ENCODE results near the gene BACE2.
"Not testable (repeated sequence)": the region's sequence is repeated elsewhere in the genome, so short reads cannot be mapped to it uniquely, and the experiment has no call there.

DNA sequence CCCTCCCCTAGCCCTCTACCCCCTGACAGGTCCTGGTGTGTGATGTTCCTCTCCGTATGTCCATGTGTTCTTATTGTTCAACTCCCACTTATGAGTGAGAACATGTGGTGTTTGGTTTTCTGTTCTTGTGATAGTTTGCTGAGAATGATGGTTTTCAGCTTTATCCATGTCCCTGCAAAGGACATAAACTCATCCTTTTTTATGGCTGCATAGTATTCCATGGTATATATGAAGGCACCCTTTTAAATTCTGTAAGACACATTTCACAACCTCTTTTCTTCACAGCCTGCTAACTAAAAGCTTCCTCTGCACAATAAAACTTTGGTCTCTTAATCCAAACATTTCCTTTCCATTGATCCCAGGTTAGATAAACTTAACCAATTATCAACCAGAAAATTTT lies 88.3 kb downstream of the BACE2 start:
- TF ChIP-seq, protein P1, sequence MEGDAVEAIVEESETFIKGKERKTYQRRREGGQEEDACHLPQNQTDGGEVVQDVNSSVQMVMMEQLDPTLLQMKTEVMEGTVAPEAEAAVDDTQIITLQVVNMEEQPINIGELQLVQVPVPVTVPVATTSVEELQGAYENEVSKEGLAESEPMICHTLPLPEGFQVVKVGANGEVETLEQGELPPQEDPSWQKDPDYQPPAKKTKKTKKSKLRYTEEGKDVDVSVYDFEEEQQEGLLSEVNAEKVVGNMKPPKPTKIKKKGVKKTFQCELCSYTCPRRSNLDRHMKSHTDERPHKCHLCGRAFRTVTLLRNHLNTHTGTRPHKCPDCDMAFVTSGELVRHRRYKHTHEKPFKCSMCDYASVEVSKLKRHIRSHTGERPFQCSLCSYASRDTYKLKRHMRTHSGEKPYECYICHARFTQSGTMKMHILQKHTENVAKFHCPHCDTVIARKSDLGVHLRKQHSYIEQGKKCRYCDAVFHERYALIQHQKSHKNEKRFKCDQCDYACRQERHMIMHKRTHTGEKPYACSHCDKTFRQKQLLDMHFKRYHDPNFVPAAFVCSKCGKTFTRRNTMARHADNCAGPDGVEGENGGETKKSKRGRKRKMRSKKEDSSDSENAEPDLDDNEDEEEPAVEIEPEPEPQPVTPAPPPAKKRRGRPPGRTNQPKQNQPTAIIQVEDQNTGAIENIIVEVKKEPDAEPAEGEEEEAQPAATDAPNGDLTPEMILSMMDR (conservative IDR thresholded peaks at IDR 0.05): not testable (repeated sequence)
- not testable (repeated sequence) for TF ChIP-seq ZFX (IDR thresholded peaks at IDR 0.05)
